Esophagus muscularis mucosa (tissue), 3 donors: ENCODE data around the gene UROC1.

ENCODE experiments used
- CTCF ChIP-seq, 3 experiments: fragments of 200-600 bp in 2 of 3; fragments of 450-650 bp in 1 of 3; sonication (generic) in 2 of 3; IDR thresholded peaks; one replicate each; pipeline ENCODE4 v1.5.1; 2017 to 2019; ENCODE audit warnings: antibody characterized with exemption in 3 of 3, mild to moderate bottlenecking in 2 of 3, moderate library complexity in 1 of 3
- POLR2A ChIP-seq: fragments of 450-650 bp; IDR thresholded peaks from one replicate; pipeline ENCODE4 v1.6.1; 2017; ENCODE audit warnings: antibody characterized with exemption, moderate library complexity, mild to moderate bottlenecking, low read depth

- TF ChIP-seq CTCF (IDR thresholded peaks at IDR 0.05) (no peak), POLR2A (no peak)
Observed at GRCh38 chr3:126450744-126451143, 66.8 kb downstream of the UROC1 start.
